ENCODE data around the gene TTLL5.

TTLL5 gene

GRCh38 chr14:75711105-75711795 lies 50.2 kb downstream of the TTLL5 start:
- CTCF ChIA-PET, result interaction anchor here (0.5 to 4.7 kb wide), 6 partner anchors 10 to 272 kb away, joined by 3 to 65 read pairs (median 4); partner anchors contain the start of genes IFT43 and TGFB3
- H3K27ac ChIP-seq, result peak overlapping the region; percentile 86
- peak; percentile 54 for DNase-seq (ENCODE audit: low spot score)
- TF ChIP-seq CTCF (conservative IDR thresholded peaks at IDR 0.05; ENCODE audit: low read depth), result peak; percentile 77
- POLR2A ChIA-PET (ENCODE audit: low non-redundant PET), result no interaction called here

GRCh38 chr14:75711796-75712211 lies 50.8 kb downstream of the TTLL5 start:
- ChIA-PET POLR2A (ENCODE audit: low non-redundant PET) (no interaction called here), CTCF (interaction anchor here (0.5 to 4.7 kb wide), 5 partner anchors 14 to 271 kb away, joined by 3 to 65 read pairs (median 7); partner anchors contain the start of genes IFT43 and TGFB3)
- peak; percentile 94 for DNase-seq (ENCODE audit: low spot score)
- peak overlapping the region; percentile 86 for H3K27ac ChIP-seq
- no peak for TF ChIP-seq CTCF (conservative IDR thresholded peaks at IDR 0.05; ENCODE audit: low read depth)

- TF ChIP-seq CTCF (conservative IDR thresholded peaks at IDR 0.05; ENCODE audit: low read depth), result no peak
- DNase-seq (ENCODE audit: low spot score), result no peak
- H3K27ac ChIP-seq, result no peak overlapping the region
- ChIA-PET POLR2A (ENCODE audit: low non-redundant PET) (no interaction called here), CTCF (interaction anchor here (0.6 kb wide), 1 partner anchor 32 kb away, joined by 5 read pairs; no protein-coding TSS in a partner anchor)
Observed at GRCh38 chr14:75714991-75715390, 53.9 kb downstream of the TTLL5 start.

GRCh38 chr14:75715926-75716780 lies 55.1 kb downstream of the TTLL5 start:
- CTCF ChIA-PET, result no interaction called here
- POLR2A ChIA-PET (ENCODE audit: low non-redundant PET), result no interaction called here
- TF ChIP-seq CTCF (conservative IDR thresholded peaks at IDR 0.05; ENCODE audit: low read depth), result no peak
- no peak for DNase-seq (ENCODE audit: low spot score)
- no peak overlapping the region for H3K27ac ChIP-seq

- DNase-seq (ENCODE audit: low spot score), result no peak
- POLR2A ChIA-PET (ENCODE audit: low non-redundant PET), result no interaction called here
- H3K27ac ChIP-seq, result no peak overlapping the region
- CTCF ChIA-PET, result interaction anchor here (0.6 kb wide), 1 partner anchor 113 kb away, joined by 4 read pairs; no protein-coding TSS in a partner anchor
- no peak for TF ChIP-seq CTCF (conservative IDR thresholded peaks at IDR 0.05; ENCODE audit: low read depth)
Observed at GRCh38 chr14:75717729-75718128, 56.7 kb downstream of the TTLL5 start.

GRCh38 chr14:75718199-75718598 lies 57.2 kb downstream of the TTLL5 start:
- CTCF ChIA-PET, result interaction anchor here (0.6 kb wide), 1 partner anchor 113 kb away, joined by 4 read pairs; no protein-coding TSS in a partner anchor
- POLR2A ChIA-PET (ENCODE audit: low non-redundant PET), result no interaction called here
- TF ChIP-seq CTCF (conservative IDR thresholded peaks at IDR 0.05; ENCODE audit: low read depth), result no peak
- no peak for DNase-seq (ENCODE audit: low spot score)
- no peak overlapping the region for H3K27ac ChIP-seq
